Mucosa of descending colon (tissue), 3 donors: ENCODE data around the gene FZD4. TPM values are rescaled to one million over a fixed set of nuclear protein-coding genes. Genes with fewer than 3 reads are reported as not detected.

Source experiments
- ATAC-seq: fragments of 200-7000 bp; cut with Tn5 transposase; one replicate; pipeline ENCODE4 v1.9.1; 2020; ENCODE audit warnings: mild to moderate bottlenecking, moderate library complexity
- DNase-seq, 3 donors: peaks; one replicate each; pipeline ENCODE4 v3.0.0-alpha.2; 2020
- H3K36me3 ChIP-seq: fragments of 200-600 bp; one replicate; pipeline ENCODE4 v1.8.0; 2021; ENCODE audit warnings: low read depth, mild to moderate bottlenecking
- H3K4me1 ChIP-seq: fragments of 200-600 bp; one replicate; pipeline ENCODE4 v1.8.0; 2021; ENCODE audit warnings: low read depth, mild to moderate bottlenecking
- H3K4me3 ChIP-seq: fragments of 200-600 bp; one replicate; pipeline ENCODE4 v1.8.0; 2021; ENCODE audit warnings: mild to moderate bottlenecking
- H3K9me3 ChIP-seq: fragments of 200-600 bp; one replicate; pipeline ENCODE4 v1.8.0; 2021; ENCODE audit warnings: mild to moderate bottlenecking
- intact Hi-C, 2 donors: fragments of 100-400 bp; cut with DNase I in 1 of 2; cut with micrococcal nuclease in 1 of 2; formaldehyde crosslinking; loops; one replicate each; pipeline versions ENCODE4 v1.11.0 to v1.11.1; 2022; cut with DNase I, micrococcal nuclease
- total RNA-seq, 3 donors: library from RNA; stranded (reverse); fragmentation: NEBNext Ultra II Directional in 2 of 3; extraction: Animal tissue kit (Norgen Biotek cat#: 25700) in 2 of 3; gene quantifications; one replicate each; pipeline versions ENCODE4 v1.2.1 to v1.2.4, GENCODE V29; 2021 to 2023
- TF ChIP-seq, protein P1 (sequence below): fragments of 200-600 bp; IDR thresholded peaks from one replicate; pipeline ENCODE4 v1.8.0; 2022; ENCODE audit warnings: antibody characterized with exemption, mild to moderate bottlenecking
- donor health status: DM: no; HTN: no; CAD: no; lungs with moderate emphysema.
- donor health status: DM: no; HTN: no; CAD: no.
- donor health status: DM: no; HTN: yes; CAD: no.

FZD4 gene
- total RNA-seq, 3 donors from 2014 or later = 4.7 to 33.7 (median 7.9) TPM

GRCh38 chr11:86900162-86900561, 55.0 kb downstream of the FZD4 start:
- TF ChIP-seq, protein P1, sequence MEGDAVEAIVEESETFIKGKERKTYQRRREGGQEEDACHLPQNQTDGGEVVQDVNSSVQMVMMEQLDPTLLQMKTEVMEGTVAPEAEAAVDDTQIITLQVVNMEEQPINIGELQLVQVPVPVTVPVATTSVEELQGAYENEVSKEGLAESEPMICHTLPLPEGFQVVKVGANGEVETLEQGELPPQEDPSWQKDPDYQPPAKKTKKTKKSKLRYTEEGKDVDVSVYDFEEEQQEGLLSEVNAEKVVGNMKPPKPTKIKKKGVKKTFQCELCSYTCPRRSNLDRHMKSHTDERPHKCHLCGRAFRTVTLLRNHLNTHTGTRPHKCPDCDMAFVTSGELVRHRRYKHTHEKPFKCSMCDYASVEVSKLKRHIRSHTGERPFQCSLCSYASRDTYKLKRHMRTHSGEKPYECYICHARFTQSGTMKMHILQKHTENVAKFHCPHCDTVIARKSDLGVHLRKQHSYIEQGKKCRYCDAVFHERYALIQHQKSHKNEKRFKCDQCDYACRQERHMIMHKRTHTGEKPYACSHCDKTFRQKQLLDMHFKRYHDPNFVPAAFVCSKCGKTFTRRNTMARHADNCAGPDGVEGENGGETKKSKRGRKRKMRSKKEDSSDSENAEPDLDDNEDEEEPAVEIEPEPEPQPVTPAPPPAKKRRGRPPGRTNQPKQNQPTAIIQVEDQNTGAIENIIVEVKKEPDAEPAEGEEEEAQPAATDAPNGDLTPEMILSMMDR = no peak
- ATAC-seq (no peak), DNase-seq (no peak)
- no peaks in the 10 kb centered on the region for H3K9me3 ChIP-seq
- H3K36me3 ChIP-seq = no peaks in the 10 kb centered on the region
- intact Hi-C loops = no loop called here
- H3K4me1 ChIP-seq = no peaks in the 10 kb centered on the region
- H3K4me3 ChIP-seq = no peak overlapping the region

DNA sequence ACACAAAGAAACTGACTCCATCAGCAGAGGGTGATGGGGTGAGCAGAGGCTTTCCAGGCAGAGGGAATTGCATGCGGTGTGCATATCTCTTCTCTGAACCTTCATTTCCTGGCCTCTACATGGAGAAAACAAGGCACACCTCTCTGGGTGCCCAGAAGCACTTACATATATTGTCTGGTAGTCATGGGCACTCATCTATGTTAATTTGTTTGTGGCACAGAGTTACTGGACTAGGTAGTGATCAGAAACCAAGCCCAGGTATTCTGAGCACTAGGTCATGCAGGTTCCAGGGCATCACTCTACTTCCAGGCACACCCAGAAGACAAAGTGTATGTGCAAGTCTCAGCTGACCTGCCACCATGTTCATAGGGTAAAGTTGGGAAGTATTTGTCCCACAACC, 56.5 kb downstream of the FZD4 start:
- no peaks in the 10 kb centered on the region for H3K9me3 ChIP-seq
- no peaks in the 10 kb centered on the region for H3K4me1 ChIP-seq
- no peaks in the 10 kb centered on the region for H3K36me3 ChIP-seq
- DNase-seq (no peak), ATAC-seq (no peak)
- intact Hi-C loops = no loop called here
- H3K4me3 ChIP-seq = no peak overlapping the region
- TF ChIP-seq, protein P1 = no peak

DNA sequence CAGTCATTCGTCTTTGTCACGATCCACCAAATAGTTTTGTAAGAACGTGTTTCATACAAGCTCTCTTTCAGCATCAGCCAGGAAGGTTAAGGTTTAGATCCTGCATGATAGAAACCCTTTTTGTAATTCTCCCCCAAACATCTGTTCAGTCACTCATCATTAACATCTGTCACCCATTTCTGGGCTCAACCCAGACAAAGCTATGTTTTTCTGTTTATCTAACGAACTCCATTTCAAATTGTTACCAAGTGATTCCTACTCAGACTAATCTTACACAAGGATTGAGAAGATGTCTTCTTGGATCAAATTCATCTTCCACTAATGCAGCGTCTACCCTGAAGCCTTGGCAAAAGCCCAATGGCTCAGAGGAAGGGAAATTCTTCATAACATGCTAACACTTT, 58.8 kb downstream of the FZD4 start:
- TF ChIP-seq, protein P1 = no peak
- Histone ChIP-seq H3K4me1 (no peaks in the 10 kb centered on the region), H3K36me3 (no peaks in the 10 kb centered on the region), H3K9me3 (no peaks in the 10 kb centered on the region), H3K4me3 (no peak overlapping the region)
- ATAC-seq (no peak), DNase-seq (no peak)
- intact Hi-C loops = no loop called here

Other genes starting within 250 kb of the FZD4 start
- gene PRSS23, start 154.9 kb downstream of the FZD4 start, total RNA-seq = 100 to 1,000 TPM in 2 of 3 donors, 10 to 100 TPM in 1; 75.0 to 128 (median 122) TPM
- 10 to 100 TPM; 32.8 to 37.6 (median 37.0) TPM for gene TMEM135, start 82.5 kb upstream of the FZD4 start, total RNA-seq